ENCODE data around the gene CXCL16.

The CXCL16 gene

GRCh38 chr17:4739122-4740024, at the start of gene CXCL16, which contains the start of gene ZMYND15:
CXCL16 (minus strand) TSS chr17:4739928; CDS start chr17:4739339, 589 bp downstream.
ZMYND15 (plus strand) TSS chr17:4739833; CDS start chr17:4740549, 716 bp downstream.
- peaks cover 7% of the 10 kb centered on the region for H3K27me3 Mint-ChIP-seq
- H3K27ac Mint-ChIP-seq = peak within 1 kb of the TSS; percentile 82
- ATAC-seq (ENCODE audit: low read depth) (peak; percentile 79), DNase-seq (ENCODE audit: low spot score in 2 of 2) (peak; percentile 66 to 76)
- peaks cover 22% of the 10 kb centered on the region for H3K4me1 Mint-ChIP-seq
- no peaks in the 10 kb centered on the region for H3K36me3 Mint-ChIP-seq
- H3K9me3 Mint-ChIP-seq = no peaks in the 10 kb centered on the region
- H3K4me3 Mint-ChIP-seq = peak within 1 kb of the TSS; percentile 86

GRCh38 chr17:4788807-4789700, 49.3 kb upstream of the CXCL16 start, which contains the start of gene GLTPD2:
GLTPD2 (plus strand) TSS chr17:4788964; CDS start chr17:4789012, 48 bp downstream.
- no peaks in the 10 kb centered on the region for H3K36me3 Mint-ChIP-seq
- H3K27ac Mint-ChIP-seq = no peak within 1 kb of the TSS
- no peaks in the 10 kb centered on the region for H3K9me3 Mint-ChIP-seq
- DNase-seq (ENCODE audit: low spot score in 2 of 2) (no peak), ATAC-seq (ENCODE audit: low read depth) (no peak)
- H3K4me3 Mint-ChIP-seq = peak within 1 kb of the TSS; percentile 89
- H3K4me1 Mint-ChIP-seq = peaks cover 16% of the 10 kb centered on the region
- peaks cover 9% of the 10 kb centered on the region for H3K27me3 Mint-ChIP-seq

- H3K36me3 Mint-ChIP-seq = no peaks in the 10 kb centered on the region
- H3K4me1 Mint-ChIP-seq = peaks cover 16% of the 10 kb centered on the region
- ATAC-seq (ENCODE audit: low read depth) = no peak
- H3K4me3 Mint-ChIP-seq = peak overlapping the region; percentile 33
- H3K27ac Mint-ChIP-seq = no peak overlapping the region
- no peaks in the 10 kb centered on the region for H3K9me3 Mint-ChIP-seq
- peaks cover 11% of the 10 kb centered on the region for H3K27me3 Mint-ChIP-seq
- no peak for DNase-seq (ENCODE audit: low spot score in 2 of 2)
These were observed 48.6 kb upstream of the CXCL16 start for GRCh38 chr17:4788159-4788806.

- Mint-ChIP-seq H3K4me3 (no peak overlapping the region), H3K27ac (no peak overlapping the region), H3K4me1 (peaks cover 18% of the 10 kb centered on the region), H3K27me3 (peaks cover 18% of the 10 kb centered on the region), H3K9me3 (no peaks in the 10 kb centered on the region), H3K36me3 (no peaks in the 10 kb centered on the region)
- DNase-seq (ENCODE audit: low spot score in 2 of 2) (no peak), ATAC-seq (ENCODE audit: low read depth) (no peak)
These were observed 46.8 kb upstream of the CXCL16 start for GRCh38 chr17:4786516-4786915.

DNA sequence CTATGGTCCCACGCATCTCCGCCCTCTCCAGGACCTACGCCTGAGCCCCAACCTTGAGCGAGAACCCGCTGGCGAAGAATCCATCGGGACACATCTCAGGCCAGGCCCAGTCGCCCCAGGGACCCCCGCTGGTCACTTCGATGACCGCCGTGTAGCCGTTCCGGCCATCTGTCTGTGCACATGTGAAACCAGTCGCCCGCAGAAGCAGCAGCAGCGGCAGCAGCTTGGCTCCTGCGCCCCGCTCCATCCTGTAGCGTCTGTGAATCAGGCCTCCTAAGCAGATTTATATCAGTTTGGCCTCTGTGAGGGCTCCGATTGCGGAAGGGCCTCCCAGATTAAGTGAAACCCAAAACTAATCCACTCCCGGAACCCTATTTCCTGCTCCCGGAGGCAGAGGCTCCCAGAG, 46.4 kb upstream of the CXCL16 start, which contains the start of gene VMO1:
Gene VMO1 (minus strand): TSS at position 259 of the 406 bp plus-strand sequence. CDS start 12 bp downstream, at position 247.
- no peak for DNase-seq (ENCODE audit: low spot score in 2 of 2)
- H3K36me3 Mint-ChIP-seq = no peaks in the 10 kb centered on the region
- H3K4me3 Mint-ChIP-seq = peak within 1 kb of the TSS; percentile 52
- H3K27ac Mint-ChIP-seq = no peak within 1 kb of the TSS
- ATAC-seq (ENCODE audit: low read depth) = no peak
- H3K4me1 Mint-ChIP-seq = peaks cover 16% of the 10 kb centered on the region
- H3K9me3 Mint-ChIP-seq = no peaks in the 10 kb centered on the region
- peaks cover 18% of the 10 kb centered on the region for H3K27me3 Mint-ChIP-seq

GRCh38 chr17:4785311-4786105, 45.8 kb upstream of the CXCL16 start:
- peak overlapping the region; percentile 52 for H3K4me3 Mint-ChIP-seq
- no peak overlapping the region for H3K27ac Mint-ChIP-seq

GRCh38 chr17:4782652-4783051, 42.9 kb upstream of the CXCL16 start:
- H3K27ac Mint-ChIP-seq = no peak overlapping the region

More at GRCh38 chr17:4785311-4786105, 45.8 kb upstream of the CXCL16 start:
- no peaks in the 10 kb centered on the region for H3K36me3 Mint-ChIP-seq
- DNase-seq (ENCODE audit: low spot score in 2 of 2) = no peak
- H3K4me1 Mint-ChIP-seq = peaks cover 13% of the 10 kb centered on the region
- H3K9me3 Mint-ChIP-seq = no peaks in the 10 kb centered on the region
- H3K27me3 Mint-ChIP-seq = peaks cover 18% of the 10 kb centered on the region
- ATAC-seq (ENCODE audit: low read depth) = no peak

GRCh38 chr17:4780325-4780955, 40.7 kb upstream of the CXCL16 start:
- ATAC-seq (ENCODE audit: low read depth) = no peak
- H3K4me3 Mint-ChIP-seq = no peak overlapping the region
- no peak overlapping the region for H3K27ac Mint-ChIP-seq
- peaks cover 4% of the 10 kb centered on the region for H3K4me1 Mint-ChIP-seq
- no peak for DNase-seq (ENCODE audit: low spot score in 2 of 2)
- no peaks in the 10 kb centered on the region for H3K9me3 Mint-ChIP-seq
- H3K27me3 Mint-ChIP-seq = peaks cover 21% of the 10 kb centered on the region
- H3K36me3 Mint-ChIP-seq = no peaks in the 10 kb centered on the region

More at GRCh38 chr17:4782652-4783051, 42.9 kb upstream of the CXCL16 start:
- ATAC-seq (ENCODE audit: low read depth) (no peak), DNase-seq (ENCODE audit: low spot score in 2 of 2) (no peak)
- H3K36me3 Mint-ChIP-seq = no peaks in the 10 kb centered on the region
- H3K4me3 Mint-ChIP-seq = no peak overlapping the region
- peaks cover 21% of the 10 kb centered on the region for H3K27me3 Mint-ChIP-seq
- H3K9me3 Mint-ChIP-seq = no peaks in the 10 kb centered on the region
- H3K4me1 Mint-ChIP-seq = peaks cover 7% of the 10 kb centered on the region

GRCh38 chr17:4777969-4778760, 38.4 kb upstream of the CXCL16 start:
- ATAC-seq (ENCODE audit: low read depth) (no peak), DNase-seq (ENCODE audit: low spot score in 2 of 2) (no peak)
- Mint-ChIP-seq H3K36me3 (no peaks in the 10 kb centered on the region), H3K4me1 (peaks cover 10% of the 10 kb centered on the region), H3K27me3 (peaks cover 21% of the 10 kb centered on the region), H3K27ac (no peak overlapping the region), H3K9me3 (no peaks in the 10 kb centered on the region), H3K4me3 (no peak overlapping the region)

- no peaks in the 10 kb centered on the region for H3K9me3 Mint-ChIP-seq
- H3K36me3 Mint-ChIP-seq = no peaks in the 10 kb centered on the region
- peaks cover 8% of the 10 kb centered on the region for H3K4me1 Mint-ChIP-seq
- H3K27me3 Mint-ChIP-seq = peaks cover 17% of the 10 kb centered on the region
- no peak for ATAC-seq (ENCODE audit: low read depth)
- no peak overlapping the region for H3K4me3 Mint-ChIP-seq
- no peak for DNase-seq (ENCODE audit: low spot score in 2 of 2)
- H3K27ac Mint-ChIP-seq = no peak overlapping the region
These were observed 32.5 kb upstream of the CXCL16 start for GRCh38 chr17:4772235-4772613.

GRCh38 chr17:4771519-4772234, 31.9 kb upstream of the CXCL16 start, which contains the start of gene TM4SF5:
TM4SF5 (plus strand) TSS chr17:4771886; CDS start chr17:4771923, 37 bp downstream.
- Mint-ChIP-seq H3K4me3 (no peak within 1 kb of the TSS), H3K36me3 (no peaks in the 10 kb centered on the region), H3K27me3 (peaks cover 17% of the 10 kb centered on the region), H3K4me1 (peaks cover 8% of the 10 kb centered on the region), H3K27ac (no peak within 1 kb of the TSS), H3K9me3 (no peaks in the 10 kb centered on the region)
- ATAC-seq (ENCODE audit: low read depth) (no peak), DNase-seq (ENCODE audit: low spot score in 2 of 2) (no peak)
